ENCODE data around the gene NYNRIN. TPM values are rescaled to one million over a fixed set of nuclear protein-coding genes. Genes with fewer than 3 reads are reported as not detected.
"Not testable (repeated sequence)": the region's sequence is repeated elsewhere in the genome, so short reads cannot be mapped to it uniquely, and the experiment has no call there.

NYNRIN gene
- total RNA-seq, 1 experiment from 2014 or later = 0.69 TPM

- DNase-seq (ENCODE audit: low spot score) = no peak
These were observed 28.7 kb upstream of the NYNRIN start for GRCh38 chr14:24369907-24370687.

- no peak for DNase-seq (ENCODE audit: low spot score)
These were observed 28.1 kb upstream of the NYNRIN start for GRCh38 chr14:24370748-24371147.

- not testable (repeated sequence) for DNase-seq (ENCODE audit: low spot score)
These were observed 27.2 kb upstream of the NYNRIN start for GRCh38 chr14:24371605-24372004.

GRCh38 chr14:24372701-24373416 lies 25.9 kb upstream of the NYNRIN start:
- no peak for DNase-seq (ENCODE audit: low spot score)

GRCh38 chr14:24376448-24377070 lies 22.2 kb upstream of the NYNRIN start:
- no peak for DNase-seq (ENCODE audit: low spot score)

GRCh38 chr14:24377126-24377525 lies 21.7 kb upstream of the NYNRIN start:
- DNase-seq (ENCODE audit: low spot score) = no peak

- DNase-seq (ENCODE audit: low spot score) = no peak
These were observed 21.1 kb upstream of the NYNRIN start for GRCh38 chr14:24377657-24378056.

GRCh38 chr14:24378327-24378726 lies 20.5 kb upstream of the NYNRIN start:
- DNase-seq (ENCODE audit: low spot score) = no peak

GRCh38 chr14:24378981-24379906 lies 19.6 kb upstream of the NYNRIN start:
- no peak for DNase-seq (ENCODE audit: low spot score)

- DNase-seq (ENCODE audit: low spot score) = no peak
These were observed 18.7 kb upstream of the NYNRIN start for GRCh38 chr14:24379907-24380730.

- DNase-seq (ENCODE audit: low spot score) = no peak
These were observed 17.3 kb upstream of the NYNRIN start for GRCh38 chr14:24381363-24382063.

GRCh38 chr14:24382064-24382371 lies 16.8 kb upstream of the NYNRIN start:
- no peak for DNase-seq (ENCODE audit: low spot score)

GRCh38 chr14:24384169-24384568 lies 14.6 kb upstream of the NYNRIN start:
- no peak for DNase-seq (ENCODE audit: low spot score)

GRCh38 chr14:24385524-24385923 lies 13.3 kb upstream of the NYNRIN start:
- no peak for DNase-seq (ENCODE audit: low spot score)

GRCh38 chr14:24387009-24387345 lies 11.8 kb upstream of the NYNRIN start:
- DNase-seq (ENCODE audit: low spot score) = no peak

- DNase-seq (ENCODE audit: low spot score) = not testable (repeated sequence)
These were observed 11.2 kb upstream of the NYNRIN start for GRCh38 chr14:24387579-24387978.

- no peak for DNase-seq (ENCODE audit: low spot score)
These were observed 10.2 kb upstream of the NYNRIN start for GRCh38 chr14:24388474-24389179.

- DNase-seq (ENCODE audit: low spot score) = peak; percentile 4
These were observed 9.5 kb upstream of the NYNRIN start for GRCh38 chr14:24389226-24389848.

Data from A172 (cell line).